Liver (tissue), 3 donors: ENCODE results near the gene ZDHHC8.

Experiments used
- HNF4A ChIP-seq, 2 donors: conservative IDR thresholded peaks; 2 replicates each; pipeline ENCODE4 v1.6.1; 2016; ENCODE audit warnings: antibody characterized with exemption in 2 of 2, mild to moderate bottlenecking in 2 of 2
- SP1 ChIP-seq: IDR thresholded peaks from 2 replicates; pipeline ENCODE4 v1.6.1; 2018; ENCODE audit warnings: antibody characterized with exemption, mild to moderate bottlenecking
- TAF1 ChIP-seq: conservative IDR thresholded peaks from 2 replicates; pipeline ENCODE4 v1.6.1; 2016; ENCODE audit warnings: antibody characterized with exemption, mild to moderate bottlenecking
- YY1 ChIP-seq: IDR thresholded peaks from 2 replicates; pipeline ENCODE4 v1.6.1; 2016; ENCODE audit warnings: antibody characterized with exemption, mild to moderate bottlenecking
- TF ChIP-seq, protein P1 (sequence below): fragments of 150-350 bp; IDR thresholded peaks from 2 replicates; pipeline ENCODE4 v1.5.1; 2017; ENCODE audit warnings: improper control_type of control experiment, low read depth, low read length; ENCODE audit not compliant: missing input control
- TF ChIP-seq, protein P2 (sequence below): IDR thresholded peaks from 2 replicates; pipeline ENCODE4 v1.6.1; 2016; ENCODE audit warnings: antibody characterized with exemption
- TF ChIP-seq, protein P3 (sequence below): IDR thresholded peaks from 2 replicates; pipeline ENCODE4 v1.6.1; 2016; ENCODE audit warnings: antibody characterized with exemption, mild to moderate bottlenecking
- TF ChIP-seq, protein P4 (sequence below): IDR thresholded peaks from 2 replicates; pipeline ENCODE4 v1.6.1; 2016; ENCODE audit warnings: antibody characterized with exemption
- TF ChIP-seq, protein P5 (sequence below): IDR thresholded peaks from 2 replicates; pipeline ENCODE4 v1.6.1; 2016; ENCODE audit warnings: antibody characterized with exemption
- donor health status: healthy.
- donor health status: healthy.

DNA sequence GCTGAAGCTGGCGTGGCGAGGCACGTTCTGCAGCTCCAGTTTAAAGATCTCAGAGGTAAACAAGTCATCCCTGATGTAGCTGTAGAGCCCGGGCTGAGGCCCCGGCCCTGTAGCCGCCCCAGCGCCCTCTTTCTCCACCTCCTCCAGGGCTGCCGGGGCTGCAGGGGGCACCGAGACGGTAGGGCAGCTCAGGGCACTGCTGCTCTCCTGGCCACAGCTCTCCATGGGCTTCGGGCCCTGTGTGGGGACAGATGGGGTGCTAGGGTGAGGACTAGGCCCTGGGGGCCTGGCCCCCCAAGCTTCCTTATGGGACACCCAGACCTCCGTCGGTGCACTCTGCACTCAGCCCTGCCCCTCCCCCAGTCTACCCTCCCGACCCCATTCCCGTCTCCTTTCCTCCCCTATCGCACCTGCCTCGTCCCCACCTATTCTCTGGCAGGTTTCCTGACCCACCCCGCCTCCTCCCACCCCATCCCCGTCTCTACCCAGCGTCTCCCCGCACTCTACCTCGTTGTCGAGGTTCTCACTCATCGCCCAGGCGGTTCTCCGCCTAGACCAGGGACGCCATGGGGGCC is 15.1 kb upstream of the ZDHHC8 start:
- TF ChIP-seq HNF4A (conservative IDR thresholded peaks at IDR 0.05) (no peak), SP1 (no peak), YY1 (no peak), TAF1 (no peak)
- TF ChIP-seq, protein P1, sequence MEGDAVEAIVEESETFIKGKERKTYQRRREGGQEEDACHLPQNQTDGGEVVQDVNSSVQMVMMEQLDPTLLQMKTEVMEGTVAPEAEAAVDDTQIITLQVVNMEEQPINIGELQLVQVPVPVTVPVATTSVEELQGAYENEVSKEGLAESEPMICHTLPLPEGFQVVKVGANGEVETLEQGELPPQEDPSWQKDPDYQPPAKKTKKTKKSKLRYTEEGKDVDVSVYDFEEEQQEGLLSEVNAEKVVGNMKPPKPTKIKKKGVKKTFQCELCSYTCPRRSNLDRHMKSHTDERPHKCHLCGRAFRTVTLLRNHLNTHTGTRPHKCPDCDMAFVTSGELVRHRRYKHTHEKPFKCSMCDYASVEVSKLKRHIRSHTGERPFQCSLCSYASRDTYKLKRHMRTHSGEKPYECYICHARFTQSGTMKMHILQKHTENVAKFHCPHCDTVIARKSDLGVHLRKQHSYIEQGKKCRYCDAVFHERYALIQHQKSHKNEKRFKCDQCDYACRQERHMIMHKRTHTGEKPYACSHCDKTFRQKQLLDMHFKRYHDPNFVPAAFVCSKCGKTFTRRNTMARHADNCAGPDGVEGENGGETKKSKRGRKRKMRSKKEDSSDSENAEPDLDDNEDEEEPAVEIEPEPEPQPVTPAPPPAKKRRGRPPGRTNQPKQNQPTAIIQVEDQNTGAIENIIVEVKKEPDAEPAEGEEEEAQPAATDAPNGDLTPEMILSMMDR = no peak
- TF ChIP-seq, protein P2, sequence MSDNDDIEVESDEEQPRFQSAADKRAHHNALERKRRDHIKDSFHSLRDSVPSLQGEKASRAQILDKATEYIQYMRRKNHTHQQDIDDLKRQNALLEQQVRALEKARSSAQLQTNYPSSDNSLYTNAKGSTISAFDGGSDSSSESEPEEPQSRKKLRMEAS = no peak
- TF ChIP-seq, protein P3, sequence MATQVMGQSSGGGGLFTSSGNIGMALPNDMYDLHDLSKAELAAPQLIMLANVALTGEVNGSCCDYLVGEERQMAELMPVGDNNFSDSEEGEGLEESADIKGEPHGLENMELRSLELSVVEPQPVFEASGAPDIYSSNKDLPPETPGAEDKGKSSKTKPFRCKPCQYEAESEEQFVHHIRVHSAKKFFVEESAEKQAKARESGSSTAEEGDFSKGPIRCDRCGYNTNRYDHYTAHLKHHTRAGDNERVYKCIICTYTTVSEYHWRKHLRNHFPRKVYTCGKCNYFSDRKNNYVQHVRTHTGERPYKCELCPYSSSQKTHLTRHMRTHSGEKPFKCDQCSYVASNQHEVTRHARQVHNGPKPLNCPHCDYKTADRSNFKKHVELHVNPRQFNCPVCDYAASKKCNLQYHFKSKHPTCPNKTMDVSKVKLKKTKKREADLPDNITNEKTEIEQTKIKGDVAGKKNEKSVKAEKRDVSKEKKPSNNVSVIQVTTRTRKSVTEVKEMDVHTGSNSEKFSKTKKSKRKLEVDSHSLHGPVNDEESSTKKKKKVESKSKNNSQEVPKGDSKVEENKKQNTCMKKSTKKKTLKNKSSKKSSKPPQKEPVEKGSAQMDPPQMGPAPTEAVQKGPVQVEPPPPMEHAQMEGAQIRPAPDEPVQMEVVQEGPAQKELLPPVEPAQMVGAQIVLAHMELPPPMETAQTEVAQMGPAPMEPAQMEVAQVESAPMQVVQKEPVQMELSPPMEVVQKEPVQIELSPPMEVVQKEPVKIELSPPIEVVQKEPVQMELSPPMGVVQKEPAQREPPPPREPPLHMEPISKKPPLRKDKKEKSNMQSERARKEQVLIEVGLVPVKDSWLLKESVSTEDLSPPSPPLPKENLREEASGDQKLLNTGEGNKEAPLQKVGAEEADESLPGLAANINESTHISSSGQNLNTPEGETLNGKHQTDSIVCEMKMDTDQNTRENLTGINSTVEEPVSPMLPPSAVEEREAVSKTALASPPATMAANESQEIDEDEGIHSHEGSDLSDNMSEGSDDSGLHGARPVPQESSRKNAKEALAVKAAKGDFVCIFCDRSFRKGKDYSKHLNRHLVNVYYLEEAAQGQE = no peak
- TF ChIP-seq, protein P4, sequence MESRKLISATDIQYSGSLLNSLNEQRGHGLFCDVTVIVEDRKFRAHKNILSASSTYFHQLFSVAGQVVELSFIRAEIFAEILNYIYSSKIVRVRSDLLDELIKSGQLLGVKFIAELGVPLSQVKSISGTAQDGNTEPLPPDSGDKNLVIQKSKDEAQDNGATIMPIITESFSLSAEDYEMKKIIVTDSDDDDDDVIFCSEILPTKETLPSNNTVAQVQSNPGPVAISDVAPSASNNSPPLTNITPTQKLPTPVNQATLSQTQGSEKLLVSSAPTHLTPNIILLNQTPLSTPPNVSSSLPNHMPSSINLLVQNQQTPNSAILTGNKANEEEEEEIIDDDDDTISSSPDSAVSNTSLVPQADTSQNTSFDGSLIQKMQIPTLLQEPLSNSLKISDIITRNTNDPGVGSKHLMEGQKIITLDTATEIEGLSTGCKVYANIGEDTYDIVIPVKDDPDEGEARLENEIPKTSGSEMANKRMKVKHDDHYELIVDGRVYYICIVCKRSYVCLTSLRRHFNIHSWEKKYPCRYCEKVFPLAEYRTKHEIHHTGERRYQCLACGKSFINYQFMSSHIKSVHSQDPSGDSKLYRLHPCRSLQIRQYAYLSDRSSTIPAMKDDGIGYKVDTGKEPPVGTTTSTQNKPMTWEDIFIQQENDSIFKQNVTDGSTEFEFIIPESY = no peak
- TF ChIP-seq, protein P5, sequence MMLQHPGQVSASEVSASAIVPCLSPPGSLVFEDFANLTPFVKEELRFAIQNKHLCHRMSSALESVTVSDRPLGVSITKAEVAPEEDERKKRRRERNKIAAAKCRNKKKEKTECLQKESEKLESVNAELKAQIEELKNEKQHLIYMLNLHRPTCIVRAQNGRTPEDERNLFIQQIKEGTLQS = no peak
